ENCODE data around the gene ELFN1.

DNA sequence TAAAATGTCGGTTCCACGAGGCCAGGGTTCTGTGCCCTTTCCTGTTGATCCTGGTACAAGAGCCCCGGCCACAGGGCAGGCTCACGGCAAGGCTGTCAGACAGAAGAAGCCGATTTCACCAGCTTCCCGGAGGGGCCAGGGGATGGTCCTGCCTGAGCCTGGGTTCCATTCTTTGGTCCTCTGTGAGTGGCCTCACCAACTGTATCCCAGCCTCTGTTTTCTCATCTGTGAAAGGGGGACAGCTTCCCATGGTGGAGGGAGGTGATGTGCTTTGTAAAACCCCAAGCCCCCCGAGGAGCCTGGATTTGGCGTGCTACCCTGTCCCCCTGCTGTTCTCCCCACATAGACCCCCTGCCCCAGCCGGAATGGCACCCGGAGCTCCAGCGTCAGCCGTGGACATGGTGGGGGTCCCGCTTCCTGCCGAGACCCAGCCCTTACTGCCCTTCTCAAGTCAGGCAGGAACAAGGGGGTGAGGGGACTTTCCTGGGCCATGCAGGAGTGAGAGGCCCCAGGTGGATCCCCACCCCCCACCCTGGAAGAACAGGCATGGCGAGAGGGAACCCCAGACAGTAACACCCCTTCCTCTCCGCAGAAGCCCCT lies 28.3 kb upstream of the ELFN1 start:
- TF ChIP-seq, protein P1, sequence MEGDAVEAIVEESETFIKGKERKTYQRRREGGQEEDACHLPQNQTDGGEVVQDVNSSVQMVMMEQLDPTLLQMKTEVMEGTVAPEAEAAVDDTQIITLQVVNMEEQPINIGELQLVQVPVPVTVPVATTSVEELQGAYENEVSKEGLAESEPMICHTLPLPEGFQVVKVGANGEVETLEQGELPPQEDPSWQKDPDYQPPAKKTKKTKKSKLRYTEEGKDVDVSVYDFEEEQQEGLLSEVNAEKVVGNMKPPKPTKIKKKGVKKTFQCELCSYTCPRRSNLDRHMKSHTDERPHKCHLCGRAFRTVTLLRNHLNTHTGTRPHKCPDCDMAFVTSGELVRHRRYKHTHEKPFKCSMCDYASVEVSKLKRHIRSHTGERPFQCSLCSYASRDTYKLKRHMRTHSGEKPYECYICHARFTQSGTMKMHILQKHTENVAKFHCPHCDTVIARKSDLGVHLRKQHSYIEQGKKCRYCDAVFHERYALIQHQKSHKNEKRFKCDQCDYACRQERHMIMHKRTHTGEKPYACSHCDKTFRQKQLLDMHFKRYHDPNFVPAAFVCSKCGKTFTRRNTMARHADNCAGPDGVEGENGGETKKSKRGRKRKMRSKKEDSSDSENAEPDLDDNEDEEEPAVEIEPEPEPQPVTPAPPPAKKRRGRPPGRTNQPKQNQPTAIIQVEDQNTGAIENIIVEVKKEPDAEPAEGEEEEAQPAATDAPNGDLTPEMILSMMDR (IDR thresholded peaks at IDR 0.05), result no peak
- TF ChIP-seq POLR2A (IDR thresholded peaks at IDR 0.05), result no peak
